ENCODE data around the gene CMA1.
"Not testable (repeated sequence)": the region's sequence is repeated elsewhere in the genome, so short reads cannot be mapped to it uniquely, and the experiment has no call there.

Gene CMA1, protein sequence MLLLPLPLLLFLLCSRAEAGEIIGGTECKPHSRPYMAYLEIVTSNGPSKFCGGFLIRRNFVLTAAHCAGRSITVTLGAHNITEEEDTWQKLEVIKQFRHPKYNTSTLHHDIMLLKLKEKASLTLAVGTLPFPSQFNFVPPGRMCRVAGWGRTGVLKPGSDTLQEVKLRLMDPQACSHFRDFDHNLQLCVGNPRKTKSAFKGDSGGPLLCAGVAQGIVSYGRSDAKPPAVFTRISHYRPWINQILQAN

GRCh38 chr14:24508155-24508840 is at the start of gene CMA1:
Gene CMA1 (minus strand): TSS chr14:24508265. CDS start chr14:24508235, 30 bp downstream.
- no peak for DNase-seq (ENCODE audit: low read depth in 2 of 2)

- no peak for DNase-seq (ENCODE audit: low read depth in 2 of 2)
These were observed 48.7 kb upstream of the CMA1 start for GRCh38 chr14:24556756-24557155.

DNA sequence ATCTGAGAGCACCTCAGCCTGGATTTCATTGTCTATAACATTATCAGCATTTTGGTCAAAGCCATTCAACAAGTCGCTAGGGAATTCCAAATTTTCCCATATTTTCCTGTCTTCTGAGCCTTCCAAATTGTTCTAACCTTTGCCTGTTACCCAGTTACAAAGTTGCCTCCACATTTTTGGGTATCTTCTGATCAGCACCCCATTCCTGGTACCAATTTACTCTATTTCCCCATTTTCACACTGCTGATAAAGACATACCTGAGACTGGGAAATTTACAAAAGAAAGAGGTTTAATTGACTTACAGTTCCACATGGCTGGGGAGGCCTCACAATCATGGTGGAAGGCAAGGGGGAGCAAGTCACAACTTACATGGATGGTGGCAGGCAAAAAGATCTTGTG is 41.0 kb upstream of the CMA1 start:
- DNase-seq (ENCODE audit: low read depth in 2 of 2): not testable (repeated sequence)

GRCh38 chr14:24542346-24542936 is 34.4 kb upstream of the CMA1 start:
- DNase-seq (ENCODE audit: low read depth in 2 of 2): no peak

DNA sequence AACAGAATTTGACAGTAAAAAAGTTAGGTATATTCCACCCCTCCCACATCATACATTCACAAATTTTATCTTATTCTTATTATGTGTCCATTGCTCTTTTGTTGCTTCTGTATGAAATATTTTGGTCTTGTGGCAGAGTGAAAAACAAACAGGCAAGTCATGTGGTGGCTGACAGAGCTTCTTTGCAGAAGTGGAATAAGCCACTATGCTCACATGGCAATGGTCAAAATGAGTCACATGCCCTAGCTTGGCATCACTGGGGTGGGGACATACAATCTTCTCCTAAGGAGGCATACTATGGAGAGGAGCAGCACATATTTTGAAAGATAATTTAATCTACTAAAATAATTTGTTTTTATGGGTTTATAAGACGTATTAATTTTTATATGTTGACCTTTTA is 27.7 kb upstream of the CMA1 start:
- no peak for DNase-seq (ENCODE audit: low read depth in 2 of 2)

DNA sequence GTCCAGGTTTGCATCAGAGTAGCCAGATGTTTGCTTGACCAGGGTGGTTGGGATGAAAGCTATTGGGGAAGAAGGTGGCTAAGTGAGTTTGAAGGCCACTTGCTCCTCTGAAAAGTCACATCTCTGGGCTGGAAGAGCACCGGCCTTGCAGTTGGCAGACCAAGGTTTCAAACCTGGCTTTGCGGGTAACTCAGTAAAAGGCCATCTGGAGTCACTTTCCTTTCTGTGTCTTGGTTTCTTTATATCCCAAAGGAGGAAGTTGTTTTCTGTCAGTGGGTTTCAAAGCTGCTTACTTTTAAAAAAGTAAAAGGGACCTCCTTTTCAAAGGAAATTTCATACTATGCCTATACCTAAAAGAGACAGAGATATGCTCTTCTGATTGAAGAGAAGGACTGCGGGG is 26.2 kb upstream of the CMA1 start:
- DNase-seq (ENCODE audit: low read depth in 2 of 2): no peak

DNA sequence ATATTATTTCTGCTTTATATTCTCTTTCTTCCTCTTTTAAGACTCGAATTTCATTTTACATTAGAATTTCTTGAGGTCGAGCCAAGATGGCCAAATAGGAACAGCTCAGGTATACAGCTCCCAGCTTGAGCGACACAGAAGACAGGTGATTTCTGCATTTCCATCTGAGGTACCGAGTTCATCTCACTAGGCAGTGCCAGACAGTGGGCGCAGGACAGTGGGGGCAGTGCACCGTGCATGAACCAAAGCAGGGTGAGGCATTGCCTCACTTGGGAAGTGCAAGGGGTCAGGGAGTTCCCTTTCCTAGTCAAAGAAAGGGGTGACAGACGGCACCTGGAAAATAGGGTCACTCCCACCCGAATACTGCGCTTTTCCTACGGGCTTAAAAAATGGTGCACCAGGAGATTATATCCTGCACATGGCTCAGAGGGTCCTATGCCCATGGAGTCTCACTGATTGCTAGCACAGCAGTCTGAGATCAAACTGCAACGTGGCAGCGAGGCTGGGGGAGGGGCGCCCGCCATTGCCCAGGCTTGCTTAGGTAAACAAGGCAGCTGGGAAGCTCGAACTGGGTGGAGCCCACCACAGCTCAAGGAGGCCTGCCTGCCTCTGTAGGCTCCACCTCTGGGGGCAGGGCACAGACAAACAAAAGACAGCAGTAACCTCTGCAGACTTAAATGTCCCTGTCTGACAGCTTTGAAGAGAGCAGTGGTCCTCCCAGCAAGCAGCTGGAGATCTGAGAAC is 18.0 kb upstream of the CMA1 start:
- DNase-seq (ENCODE audit: low read depth in 2 of 2): not testable (repeated sequence)

- DNase-seq (ENCODE audit: low read depth in 2 of 2): no peak
These were observed 10.8 kb upstream of the CMA1 start for GRCh38 chr14:24518851-24519250.

DNA sequence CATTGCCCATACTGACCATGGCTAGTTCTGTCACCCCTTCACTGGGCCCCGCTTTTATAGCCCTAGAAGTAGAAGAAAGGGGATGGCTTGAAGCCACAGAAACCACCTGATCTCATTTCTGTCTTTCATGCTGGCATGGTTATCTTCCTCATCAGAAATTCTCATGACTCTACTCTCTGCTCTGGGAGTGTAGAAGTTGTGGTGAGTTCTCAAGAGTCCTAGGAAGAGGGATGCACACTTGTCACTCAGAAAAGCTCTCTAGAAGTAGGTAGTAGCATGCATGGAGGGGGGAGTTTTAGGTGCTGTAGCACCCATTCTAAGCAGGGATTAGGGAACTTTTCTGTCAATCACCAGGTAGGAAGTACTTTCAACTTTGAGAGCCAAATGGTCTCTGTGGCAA is 6.1 kb upstream of the CMA1 start:
- DNase-seq (ENCODE audit: low read depth in 2 of 2): no peak

DNA sequence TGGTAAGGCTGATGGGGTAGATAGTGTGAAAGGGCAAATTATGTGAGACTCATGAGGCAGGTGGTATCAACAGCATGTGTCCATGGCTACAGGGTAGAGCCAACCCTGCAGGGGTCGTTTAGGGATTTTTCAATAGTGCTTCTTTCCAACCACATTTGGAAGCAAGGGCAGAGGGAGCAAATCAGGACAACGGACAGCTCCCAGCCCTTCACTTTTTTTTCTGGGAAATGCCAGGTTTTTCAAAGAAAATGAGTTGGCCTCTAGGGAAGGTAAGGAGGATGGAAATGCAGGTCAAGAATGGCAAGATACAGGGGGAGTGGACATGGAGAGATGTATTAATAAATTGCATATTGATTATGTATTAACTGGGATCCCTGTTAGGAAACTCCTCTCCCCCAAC is 4.9 kb upstream of the CMA1 start:
- no peak for DNase-seq (ENCODE audit: low read depth in 2 of 2)

- DNase-seq (ENCODE audit: low read depth in 2 of 2): no peak
These were observed 1.6 kb downstream of the CMA1 start for GRCh38 chr14:24506443-24506842.

GRCh38 chr14:24504425-24504950 is 3.6 kb downstream of the CMA1 start:
- DNase-seq (ENCODE audit: low read depth in 2 of 2): no peak

DNA sequence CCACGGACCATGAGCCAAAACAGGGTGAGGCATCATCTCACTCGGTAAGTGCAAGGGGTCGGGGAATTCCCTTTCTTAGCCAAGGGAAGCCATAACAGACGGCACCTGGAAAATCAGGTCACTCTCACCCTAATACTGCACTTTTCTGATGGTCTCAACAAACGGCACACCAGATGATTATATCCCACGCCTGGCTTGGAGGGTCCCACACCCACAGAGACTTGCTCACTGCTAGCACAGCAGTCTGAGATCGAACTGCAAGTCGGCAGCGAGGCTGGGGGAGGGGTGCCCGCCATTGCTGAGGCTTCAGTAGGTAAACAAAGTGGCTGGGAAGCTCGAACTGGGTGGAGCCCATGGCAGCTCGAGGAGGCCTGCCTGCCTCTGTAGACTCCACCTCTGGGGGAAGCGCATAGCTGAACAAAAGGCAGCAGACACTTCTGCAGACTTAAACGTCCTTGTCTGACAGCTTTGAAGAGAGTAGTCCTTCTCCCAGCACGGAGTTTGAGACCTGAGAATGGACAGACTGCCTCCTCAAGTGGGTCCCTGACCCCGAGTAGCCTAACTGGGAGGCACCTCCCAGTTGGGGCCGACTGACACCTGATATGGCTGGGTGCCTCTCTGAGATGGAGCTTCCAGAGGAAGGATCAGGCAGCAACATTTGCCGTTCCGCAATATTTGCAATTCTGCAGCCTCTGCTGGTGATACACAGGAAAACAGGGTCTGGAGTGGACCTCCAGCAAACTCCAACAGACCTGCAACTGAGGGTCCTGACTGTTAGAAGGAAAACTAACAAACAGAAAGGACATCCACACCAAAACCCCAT is 16.3 kb downstream of the CMA1 start:
- DNase-seq (ENCODE audit: low read depth in 2 of 2): not testable (repeated sequence)

DNA sequence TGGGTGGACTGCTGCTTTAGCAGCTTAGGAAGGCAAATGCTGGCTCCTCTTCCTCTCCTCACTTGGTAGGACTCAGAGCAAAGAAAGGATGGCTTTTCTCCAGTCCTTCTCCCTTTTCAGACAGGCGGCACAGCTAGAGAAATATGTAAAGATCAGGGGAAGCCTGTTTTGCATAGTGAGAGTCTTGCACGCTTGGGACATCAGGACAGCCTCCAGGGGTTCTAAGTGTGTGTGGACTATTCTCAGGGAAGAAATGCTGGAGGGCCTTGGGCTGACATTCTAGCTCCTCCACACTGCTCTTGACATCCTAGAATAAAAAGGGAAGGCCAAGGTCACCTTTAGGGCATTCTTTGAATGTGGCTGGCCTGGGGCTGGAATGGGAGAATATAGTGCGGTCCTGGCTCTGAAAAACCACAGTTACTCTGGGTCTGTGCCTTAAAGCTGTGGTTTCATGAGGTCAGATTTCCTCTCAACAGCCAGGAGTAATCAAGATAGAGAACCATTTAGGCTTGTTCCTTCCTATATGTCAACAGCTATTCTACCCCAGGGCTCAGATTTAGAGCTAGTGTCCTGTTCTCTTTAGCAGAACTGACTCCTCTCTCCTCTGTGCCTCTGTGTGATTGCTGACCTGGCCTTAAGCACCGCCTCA is 24.3 kb downstream of the CMA1 start:
- no peak for DNase-seq (ENCODE audit: low read depth in 2 of 2)

DNA sequence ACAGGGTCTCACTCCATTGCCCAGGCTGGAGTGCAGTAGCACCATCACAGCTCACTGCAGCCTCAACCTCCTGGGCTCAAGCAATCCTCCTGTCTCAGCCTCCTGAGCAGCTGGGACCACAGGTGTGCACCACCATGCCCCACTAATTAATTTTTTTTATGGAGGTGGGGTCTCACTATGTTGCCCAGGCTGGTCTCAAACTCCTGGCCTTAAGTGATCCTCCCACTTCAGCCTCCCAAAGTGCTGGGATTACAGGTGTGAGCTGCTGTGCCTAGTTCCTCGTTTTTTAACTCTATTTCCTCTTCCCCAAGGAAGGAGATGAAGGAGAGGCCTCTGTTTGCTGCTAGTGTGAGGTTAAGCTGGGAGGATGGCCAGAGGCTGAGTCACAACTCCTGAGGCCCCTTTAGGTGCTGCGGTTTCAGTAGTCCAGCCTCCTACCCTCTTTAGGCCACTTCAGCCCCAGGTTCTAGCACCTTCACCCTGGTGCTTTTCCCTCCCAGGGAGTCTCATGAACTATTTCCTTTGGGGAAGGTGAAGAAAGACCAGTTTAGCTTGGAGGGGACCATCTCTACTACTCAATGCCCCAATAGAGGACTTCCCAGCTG is 25.3 kb downstream of the CMA1 start:
- DNase-seq (ENCODE audit: low read depth in 2 of 2): not testable (repeated sequence)

DNA sequence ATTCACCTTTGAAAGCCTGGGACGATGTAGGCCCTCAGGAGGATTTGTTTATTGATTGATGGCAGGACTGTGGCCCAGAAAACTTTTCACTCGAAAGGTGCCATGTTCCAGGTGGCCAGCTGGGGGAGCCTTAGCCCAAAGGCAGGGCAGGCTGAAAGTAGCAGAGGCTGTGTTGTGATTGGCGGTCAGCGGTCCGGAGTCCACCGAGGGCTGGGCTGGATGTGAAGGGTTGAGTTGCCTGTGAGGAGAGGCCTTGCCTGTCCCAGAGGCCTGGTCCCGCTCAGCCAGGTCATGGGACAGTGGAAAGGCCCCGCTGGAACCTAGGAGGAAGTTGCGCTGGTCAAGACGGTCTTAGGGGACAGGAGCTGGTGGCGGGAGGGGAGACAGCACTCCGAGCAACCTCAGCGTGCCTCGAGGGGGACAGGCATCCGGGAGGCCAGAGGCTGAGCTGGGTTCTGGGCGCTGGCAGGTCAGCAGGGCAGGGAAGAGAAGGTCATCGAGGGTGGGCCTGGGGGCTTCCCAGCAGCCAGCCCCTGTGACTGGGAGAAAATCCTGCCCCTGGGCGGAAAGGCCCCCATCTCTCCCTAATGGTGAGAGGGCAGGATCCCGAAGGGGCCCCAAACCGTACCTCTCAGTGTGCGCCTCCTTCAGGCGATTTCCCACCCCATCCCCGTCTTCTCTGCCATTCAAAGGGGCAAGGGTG is 26.3 kb downstream of the CMA1 start:
- peak in 1 of 2 donors; percentile 21 for DNase-seq (ENCODE audit: low read depth in 2 of 2)

- DNase-seq (ENCODE audit: low read depth in 2 of 2): not testable (repeated sequence)
These were observed 28.1 kb downstream of the CMA1 start for GRCh38 chr14:24479999-24480398.

- DNase-seq (ENCODE audit: low read depth in 2 of 2): no peak
These were observed 32.8 kb downstream of the CMA1 start for GRCh38 chr14:24475261-24475660.

- no peak for DNase-seq (ENCODE audit: low read depth in 2 of 2)
These were observed 34.9 kb downstream of the CMA1 start for GRCh38 chr14:24473211-24473610.

GRCh38 chr14:24470450-24470849 is 37.6 kb downstream of the CMA1 start:
- DNase-seq (ENCODE audit: low read depth in 2 of 2): not testable (repeated sequence)

Measured in stimulated activated CD4-positive, alpha-beta T cell treated with anti-CD3 and anti-CD28 coated beads, Interleukin-1b, Interleukin-23, amount 100 ng/mL, for 1 hour (primary cell).